ENCODE results near the gene CCDC88C.
"Not testable (repeated sequence)": the region's sequence is repeated elsewhere in the genome, so short reads cannot be mapped to it uniquely, and the experiment has no call there.

The CCDC88C gene

GRCh38 chr14:91413547-91414474 lies 3.8 kb downstream of the CCDC88C start:
- Histone ChIP-seq H3K27me3 (no peaks in the 10 kb centered on the region), H3K9me3 (replicated peaks in 1 of 11) (no peaks in the 10 kb centered on the region), H3K4me1 (peaks cover 59 to 88% (median 81%) of the 10 kb centered on the region in 10 experiments), H4K20me1 (peaks cover 0 to 66% (median 44%) of the 10 kb centered on the region in 11 experiments; a peak in 17 of 22 replicates), H3K4me2 (peak overlapping the region; percentile 90 to 100 (median 94)), H3K9ac (peak overlapping the region in 3 of 11 experiments; percentile 15 to 94 (median 36); a peak in 3 of 22 replicates), H3K27ac (peak overlapping the region in 4 of 11 experiments; percentile 87 to 93 (median 92); a peak in 6 of 22 replicates), H3K36me3 (peaks cover 0 to 35% (median 11%) of the 10 kb centered on the region in 11 experiments; a peak in 13 of 22 replicates), H3K4me3 (0 out of 20 replicates have a peak overlapping the region, but pooled peaks of 3 of the 10 experiments have one; percentile 2 to 97 (median 90))
- TF ChIP-seq Cebpa-rat (IDR thresholded peaks at IDR 0.05): no peak

DNA sequence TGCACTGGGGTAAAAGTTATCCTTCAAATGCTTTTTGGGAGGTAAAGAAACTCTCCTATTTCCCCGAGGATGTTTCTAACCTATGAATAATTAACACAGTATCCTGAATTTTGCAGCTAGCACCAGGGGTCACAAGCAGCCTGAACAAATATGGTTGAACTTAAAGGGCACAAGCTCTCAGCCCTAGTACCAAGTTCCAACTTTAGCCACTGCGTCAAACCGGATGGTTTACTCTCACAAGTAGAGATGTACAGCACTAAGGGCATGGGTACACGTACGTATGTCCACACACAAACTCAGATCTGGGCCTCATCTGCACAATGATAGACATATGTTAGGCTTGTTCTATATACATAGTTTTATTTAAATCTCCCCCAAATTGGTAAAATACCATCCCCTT lies 4.7 kb downstream of the CCDC88C start:
- H3K36me3 ChIP-seq: peaks cover 0 to 40% (median 15%) of the 10 kb centered on the region in 11 experiments; a peak in 16 of 22 replicates
- H3K9ac ChIP-seq: no peak overlapping the region
- no peaks in the 10 kb centered on the region for H3K9me3 ChIP-seq (replicated peaks in 1 of 11)
- H3K4me2 ChIP-seq: peak overlapping the region in 7 of 11 experiments; percentile 3 to 99 (median 90); a peak in 9 of 22 replicates
- no peaks in the 10 kb centered on the region for H3K27me3 ChIP-seq
- H3K4me1 ChIP-seq: peaks cover 62 to 89% (median 81%) of the 10 kb centered on the region in 10 experiments
- H4K20me1 ChIP-seq: peaks cover 0 to 74% (median 50%) of the 10 kb centered on the region in 11 experiments; a peak in 17 of 22 replicates
- no peak overlapping the region for H3K27ac ChIP-seq
- TF ChIP-seq Cebpa-rat (IDR thresholded peaks at IDR 0.05): no peak
- H3K4me3 ChIP-seq: no peak overlapping the region

DNA sequence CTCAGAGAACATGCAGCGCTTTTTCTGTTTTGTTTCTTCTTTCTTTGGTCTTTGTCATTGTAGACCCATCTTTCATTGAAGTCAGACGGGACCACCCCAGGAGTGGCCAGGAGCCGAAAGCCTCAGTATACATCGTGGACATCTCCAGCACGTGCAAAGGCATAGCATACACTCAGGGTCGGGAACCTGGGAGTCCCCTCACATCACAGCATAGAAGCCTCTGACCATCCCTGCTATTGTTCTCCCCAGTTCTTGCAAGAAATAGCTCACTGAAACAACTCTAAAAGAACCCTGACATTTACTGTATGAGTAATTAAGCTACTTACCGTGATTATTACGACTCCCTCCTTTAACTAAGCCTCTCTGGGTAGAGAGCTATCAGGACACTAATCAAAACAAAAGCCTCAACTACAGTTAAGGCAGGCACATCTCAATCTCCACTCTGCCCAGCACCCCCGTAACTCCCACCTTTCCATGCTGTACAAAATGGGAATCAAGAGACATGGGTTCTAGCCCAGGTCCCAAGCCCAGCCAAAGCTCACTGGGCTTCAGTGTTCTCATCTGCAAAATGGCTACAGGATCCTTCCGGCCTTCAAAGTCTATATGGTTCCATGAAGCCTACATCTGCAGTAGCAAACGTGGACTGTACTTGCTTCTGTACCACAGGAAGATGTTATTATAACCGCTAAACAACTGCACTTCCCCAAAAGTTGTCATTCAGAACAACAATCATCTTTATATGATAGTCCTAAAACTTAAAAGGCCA lies 6.7 kb downstream of the CCDC88C start:
- no peak overlapping the region for H3K9ac ChIP-seq
- TF ChIP-seq Cebpa-rat (IDR thresholded peaks at IDR 0.05): no peak
- H3K9me3 ChIP-seq (replicated peaks in 1 of 11): no peaks in the 10 kb centered on the region
- H4K20me1 ChIP-seq: peaks cover 0 to 92% (median 70%) of the 10 kb centered on the region in 11 experiments; a peak in 19 of 22 replicates
- peak overlapping the region in 8 of 11 experiments; percentile 1 to 56 (median 16); a peak in 12 of 22 replicates for H3K27ac ChIP-seq
- H3K36me3 ChIP-seq: peaks cover 9 to 60% (median 35%) of the 10 kb centered on the region in 11 experiments
- no peak overlapping the region for H3K4me3 ChIP-seq
- H3K4me2 ChIP-seq: peak overlapping the region; percentile 46 to 92 (median 79)
- H3K4me1 ChIP-seq: peaks cover 54 to 100% (median 96%) of the 10 kb centered on the region in 10 experiments
- no peaks in the 10 kb centered on the region for H3K27me3 ChIP-seq

GRCh38 chr14:91409928-91410718 lies 7.5 kb downstream of the CCDC88C start:
- H3K36me3 ChIP-seq: peaks cover 14 to 68% (median 43%) of the 10 kb centered on the region in 11 experiments
- H4K20me1 ChIP-seq: peaks cover 0 to 92% (median 78%) of the 10 kb centered on the region in 11 experiments; a peak in 19 of 22 replicates
- H3K4me3 ChIP-seq: no peak overlapping the region
- H3K27ac ChIP-seq: peak overlapping the region in 6 of 11 experiments; percentile 6 to 43 (median 19); a peak in 5 of 22 replicates
- TF ChIP-seq Cebpa-rat (IDR thresholded peaks at IDR 0.05): no peak
- H3K9me3 ChIP-seq (replicated peaks in 1 of 11): no peaks in the 10 kb centered on the region
- H3K9ac ChIP-seq: peak overlapping the region in 4 of 11 experiments; percentile 20 to 28 (median 22); a peak in 3 of 22 replicates
- H3K27me3 ChIP-seq: no peaks in the 10 kb centered on the region
- peak overlapping the region; percentile 46 to 92 (median 79) for H3K4me2 ChIP-seq
- peaks cover 46 to 100% (median 96%) of the 10 kb centered on the region in 10 experiments for H3K4me1 ChIP-seq

- H3K4me1 ChIP-seq: peaks cover 37 to 100% (median 96%) of the 10 kb centered on the region in 10 experiments
- H3K27me3 ChIP-seq; H3K4me3 ChIP-seq; H3K9me3 ChIP-seq (replicated peaks in 1 of 11): not testable (repeated sequence)
- H4K20me1 ChIP-seq: peaks cover 0 to 91% (median 81%) of the 10 kb centered on the region in 11 experiments; a peak in 19 of 22 replicates
- H3K4me2 ChIP-seq: peak overlapping the region; percentile 20 to 92 (median 79); a peak in 20 of 22 replicates
- H3K36me3 ChIP-seq: peaks cover 14 to 64% (median 44%) of the 10 kb centered on the region in 11 experiments
- peak overlapping the region in 5 of 11 experiments; percentile 13 to 66 (median 43); a peak in 6 of 22 replicates for H3K27ac ChIP-seq
- 0 out of 22 replicates have a peak overlapping the region, but pooled peaks of 1 of the 11 experiments have one; percentile 35 for H3K9ac ChIP-seq
Observed at GRCh38 chr14:91409240-91409639, 8.4 kb downstream of the CCDC88C start.

- peaks cover 0 to 96% (median 90%) of the 10 kb centered on the region in 11 experiments; a peak in 19 of 22 replicates for H4K20me1 ChIP-seq
- peak overlapping the region in 1 of 11 experiments; percentile 36; a peak in 3 of 22 replicates for H3K27ac ChIP-seq
- H3K36me3 ChIP-seq: peaks cover 14 to 49% (median 35%) of the 10 kb centered on the region in 11 experiments
- H3K27me3 ChIP-seq: no peaks in the 10 kb centered on the region
- no peak for TF ChIP-seq Cebpa-rat (IDR thresholded peaks at IDR 0.05)
- no peak overlapping the region for H3K9ac ChIP-seq
- H3K9me3 ChIP-seq (replicated peaks in 1 of 11): no peaks in the 10 kb centered on the region
- H3K4me2 ChIP-seq: peak overlapping the region in 6 of 11 experiments; percentile 2 to 92 (median 80); a peak in 3 of 22 replicates
- H3K4me1 ChIP-seq: peaks cover 44 to 100% (median 98%) of the 10 kb centered on the region in 10 experiments
- H3K4me3 ChIP-seq: no peak overlapping the region
Observed at GRCh38 chr14:91406982-91407381, 10.6 kb downstream of the CCDC88C start.

DNA sequence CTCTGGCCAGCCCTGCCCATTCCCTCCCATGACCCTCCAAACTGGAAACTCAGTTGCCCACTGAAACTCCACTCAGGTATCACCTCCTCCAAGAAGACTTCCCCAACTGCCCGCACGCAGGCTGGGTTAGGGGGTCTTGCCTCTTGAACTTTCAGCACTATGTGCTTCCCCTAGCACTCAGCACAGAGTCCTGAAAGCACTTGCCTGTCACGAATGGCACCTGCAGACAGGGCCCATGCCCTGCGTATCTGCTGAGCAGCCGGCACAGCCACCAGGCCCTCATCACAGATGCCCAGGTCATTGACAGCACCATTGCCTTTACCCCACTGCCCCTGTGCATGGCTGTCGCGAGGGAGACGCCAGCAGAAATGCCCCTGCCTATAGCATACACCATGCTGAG lies 11.2 kb downstream of the CCDC88C start:
- Histone ChIP-seq H4K20me1 (peaks cover 0 to 98% (median 85%) of the 10 kb centered on the region in 11 experiments; a peak in 19 of 22 replicates), H3K9me3 (replicated peaks in 1 of 11) (no peaks in the 10 kb centered on the region), H3K4me3 (no peak overlapping the region), H3K9ac (no peak overlapping the region; a peak in 1 of 22 replicates), H3K27me3 (no peaks in the 10 kb centered on the region), H3K4me2 (peak overlapping the region in 6 of 11 experiments; percentile 3 to 83 (median 62); a peak in 3 of 22 replicates), H3K4me1 (peaks cover 40 to 98% (median 93%) of the 10 kb centered on the region in 10 experiments), H3K36me3 (peaks cover 14 to 49% (median 35%) of the 10 kb centered on the region in 11 experiments), H3K27ac (peak overlapping the region in 1 of 11 experiments; percentile 36; a peak in 2 of 22 replicates)
- TF ChIP-seq Cebpa-rat (IDR thresholded peaks at IDR 0.05): no peak

Data from BLaER1 treated with 17β-estradiol and CSF1 and Interleukin-3, amounts not matched to agents 10 nM and 100 nM (cell line).